NCI-H2107 (cell line): Measurements from ENCODE around the gene NAT8L.

ENCODE experiments used
- DNase-seq: peaks from one replicate; lab custom pipeline; 2025; lab: John Stamatoyannopoulos, UW

NAT8L gene

GRCh38 chr4:2045518-2045951 is 13.6 kb upstream of the NAT8L start:
- no peak for DNase-seq

- DNase-seq, result no peak
Observed at GRCh38 chr4:2046031-2046961, 12.8 kb upstream of the NAT8L start.

- DNase-seq, result no peak
Observed at GRCh38 chr4:2047031-2047660, 12.0 kb upstream of the NAT8L start.

- DNase-seq, result no peak
Observed at GRCh38 chr4:2047781-2048581, 11.1 kb upstream of the NAT8L start.

GRCh38 chr4:2048831-2049230 is 10.3 kb upstream of the NAT8L start:
- no peak for DNase-seq

- DNase-seq, result no peak
Observed at GRCh38 chr4:2049381-2049780, 9.7 kb upstream of the NAT8L start.

- no peak for DNase-seq
Observed at GRCh38 chr4:2049811-2050210, 9.3 kb upstream of the NAT8L start.

- no peak for DNase-seq
Observed at GRCh38 chr4:2051086-2051485, 8.0 kb upstream of the NAT8L start.

GRCh38 chr4:2054217-2054616 is 4.9 kb upstream of the NAT8L start:
- no peak for DNase-seq

GRCh38 chr4:2057382-2058065 is 1.6 kb upstream of the NAT8L start:
- no peak for DNase-seq

- DNase-seq, result no peak
Observed at GRCh38 chr4:2058264-2059045, 672 bp upstream of the NAT8L start.

- DNase-seq, result no peak
Observed at GRCh38 chr4:2059726-2060602, 837 bp downstream of the NAT8L start.

- no peak for DNase-seq
Observed at GRCh38 chr4:2060611-2061185, 1.6 kb downstream of the NAT8L start.

- DNase-seq, result no peak
Observed at GRCh38 chr4:2061186-2062131, 2.3 kb downstream of the NAT8L start.

GRCh38 chr4:2062168-2062807 is 3.2 kb downstream of the NAT8L start:
- no peak for DNase-seq

GRCh38 chr4:2062808-2063524 is 3.8 kb downstream of the NAT8L start:
- DNase-seq, result no peak

- no peak for DNase-seq
Observed at GRCh38 chr4:2063557-2064275, 4.6 kb downstream of the NAT8L start.
